Stimulated activated CD8-positive, alpha-beta memory T cell treated with anti-CD3 and anti-CD28 coated beads, Interleukin-7, amount 100 ng/mL, for 4 hours (primary cell): ENCODE measurements around the gene FAM237A.

ENCODE experiments used
- DNase-seq, 2 donors: peaks; one replicate each; pipeline ENCODE4 v3.0.0-alpha.2; 2020; ENCODE audit warnings: low read depth in 2 of 2

Gene FAM237A

GRCh38 chr2:206688990-206689389, 46.7 kb downstream of the FAM237A start:
- DNase-seq: no peak

- no peak for DNase-seq
Observed at GRCh38 chr2:206692971-206693370, 50.7 kb downstream of the FAM237A start.

- DNase-seq: no peak
Observed at GRCh38 chr2:206693399-206694137, 51.3 kb downstream of the FAM237A start.

GRCh38 chr2:206696910-206697309, 54.6 kb downstream of the FAM237A start:
- DNase-seq: no peak

- DNase-seq: no peak
Observed at GRCh38 chr2:206698811-206699210, 56.5 kb downstream of the FAM237A start.
